K562 treated with DMSO at 1 percent for 4 hours (cell line): ENCODE measurements around the gene TOR1B. TPM values are rescaled to one million over a fixed set of nuclear protein-coding genes. Genes with fewer than 3 reads are reported as not detected.

Experiments used
- total RNA-seq: library from RNA; unstranded; fragments of 300-600 nt; gene quantifications from 2 replicates; pipeline ENCODE4 v1.2.3, GENCODE V29; 2022; ENCODE audit not compliant: insufficient read depth

The TOR1B gene, protein sequence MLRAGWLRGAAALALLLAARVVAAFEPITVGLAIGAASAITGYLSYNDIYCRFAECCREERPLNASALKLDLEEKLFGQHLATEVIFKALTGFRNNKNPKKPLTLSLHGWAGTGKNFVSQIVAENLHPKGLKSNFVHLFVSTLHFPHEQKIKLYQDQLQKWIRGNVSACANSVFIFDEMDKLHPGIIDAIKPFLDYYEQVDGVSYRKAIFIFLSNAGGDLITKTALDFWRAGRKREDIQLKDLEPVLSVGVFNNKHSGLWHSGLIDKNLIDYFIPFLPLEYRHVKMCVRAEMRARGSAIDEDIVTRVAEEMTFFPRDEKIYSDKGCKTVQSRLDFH
- total RNA-seq = 34.9 and 37.9 TPM in 2 replicates

DNA sequence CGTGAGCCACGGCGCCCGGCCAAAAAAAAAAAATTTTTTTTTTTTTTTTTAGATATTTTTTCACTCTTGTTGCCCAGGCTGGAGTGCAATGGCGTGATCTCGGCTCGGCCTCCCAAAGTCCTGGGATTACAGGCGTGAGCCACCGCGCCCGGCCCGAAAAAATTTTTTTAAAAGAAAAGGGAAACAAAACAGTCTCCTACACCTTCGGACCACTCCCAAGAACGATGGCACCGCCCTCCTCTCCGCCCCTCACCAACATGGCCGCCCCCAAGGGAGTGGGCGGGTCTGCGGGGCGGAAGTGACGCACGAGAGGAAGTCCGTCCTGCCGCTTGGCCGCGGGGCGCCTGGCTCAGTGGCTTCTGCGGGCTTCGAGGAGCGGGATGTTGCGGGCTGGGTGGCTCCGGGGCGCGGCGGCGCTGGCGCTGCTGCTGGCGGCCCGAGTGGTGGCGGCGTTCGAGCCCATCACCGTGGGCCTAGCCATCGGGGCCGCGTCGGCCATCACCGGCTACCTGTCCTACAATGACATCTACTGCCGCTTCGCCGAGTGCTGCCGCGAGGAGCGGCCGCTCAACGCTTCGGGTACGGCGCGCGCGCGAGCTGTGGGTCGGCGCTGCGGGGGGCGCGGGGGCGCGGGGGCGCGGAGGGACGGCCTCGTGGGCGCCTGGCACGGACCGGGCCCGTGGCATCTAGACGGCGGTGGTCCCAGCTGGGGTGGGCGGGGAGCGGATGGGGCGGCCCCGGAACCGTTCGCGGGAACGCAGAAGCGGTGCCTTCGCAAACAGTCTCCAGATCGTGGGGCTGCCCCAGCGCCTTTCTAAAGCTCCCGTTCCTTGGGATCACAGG, at the start of gene TOR1B:
TSS of gene TOR1B (plus strand) at position 352 of the 843 bp plus-strand sequence. CDS start at position 381, 29 bp downstream.

DNA sequence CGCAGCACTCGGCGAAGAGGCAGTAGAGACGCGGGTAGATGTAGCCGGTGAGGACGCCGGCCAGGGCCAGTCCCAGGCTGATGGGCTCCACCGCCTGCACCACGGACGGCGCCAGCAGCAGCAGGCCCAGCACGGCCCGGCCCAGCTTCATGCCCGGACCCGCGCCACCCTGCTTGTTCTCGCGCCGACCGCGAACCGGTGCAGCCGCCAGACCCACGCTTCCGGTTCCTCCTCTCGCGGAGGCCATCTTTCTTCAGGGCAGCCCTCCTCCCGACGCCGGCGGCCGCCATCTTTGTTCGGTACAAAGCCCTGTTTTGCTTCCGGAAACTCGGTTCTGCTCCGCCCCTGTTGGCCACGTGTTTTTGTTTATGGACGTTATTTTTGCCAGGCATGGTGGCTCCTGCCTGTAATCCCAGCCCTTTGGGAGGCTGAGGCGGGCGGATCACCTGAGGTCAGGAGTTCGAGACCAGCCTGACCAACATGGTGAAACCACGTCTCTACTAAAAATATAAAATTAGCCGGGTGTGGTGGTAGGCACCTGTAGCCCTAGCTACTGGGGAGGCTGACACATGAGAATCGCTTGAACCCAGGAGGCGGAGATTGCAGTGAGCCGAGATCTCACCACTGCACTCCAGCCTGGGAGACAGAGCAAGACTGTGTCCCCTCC, 21.1 kb downstream of the TOR1B start, which contains the start of gene TOR1A:
TSS of gene TOR1A (minus strand) at position 202 of the 667 bp plus-strand sequence. CDS start at position 151, 51 bp downstream.

DNA sequence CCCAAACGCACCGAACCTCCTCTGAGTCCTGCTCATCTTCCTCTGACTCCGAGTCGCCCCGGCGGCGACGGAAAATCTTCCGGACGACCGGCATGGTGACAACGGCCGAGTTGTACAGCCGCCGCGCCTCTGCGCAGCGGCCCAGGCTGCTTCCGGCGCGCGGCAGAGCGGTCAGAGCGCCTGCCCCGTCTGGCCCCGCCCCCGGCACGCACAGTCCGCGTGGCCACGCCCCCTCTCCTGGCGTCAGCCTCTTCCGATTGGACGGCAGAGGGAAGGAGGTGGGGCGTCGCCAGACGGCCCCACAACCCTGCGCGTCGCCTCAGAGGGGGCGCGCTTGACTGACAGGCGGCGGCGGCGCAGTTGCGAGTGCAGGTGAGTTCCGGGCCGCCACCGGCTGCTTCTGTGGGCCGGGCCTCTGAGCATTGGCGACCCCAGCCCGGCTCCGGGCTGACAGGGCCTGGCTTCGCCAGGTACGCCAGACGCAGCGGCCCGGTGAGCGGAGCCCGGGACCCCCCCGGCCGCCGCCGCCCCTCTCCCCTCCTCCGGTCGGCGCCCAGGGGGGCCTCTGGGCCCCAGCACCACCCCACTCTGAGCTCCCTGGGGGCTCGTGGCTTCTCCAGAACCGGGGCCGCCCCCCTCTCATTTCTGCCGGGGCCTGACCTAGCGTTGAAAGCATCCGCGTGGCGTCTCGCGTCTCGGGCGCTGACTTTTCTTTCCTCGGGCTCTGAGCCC, 32.3 kb downstream of the TOR1B start, which contains the start of the genes C9orf78 and USP20:
TSS of gene C9orf78 (minus strand) at position 148 of the 732 bp plus-strand sequence. CDS start at position 94, 54 bp downstream.
TSS of gene USP20 (plus strand) at position 331 of the 732 bp plus-strand sequence. CDS start 17,098 bp downstream, outside the sequence.

Other genes with a start within 250 kb of the TOR1B start
- not detected in 2 replicates for gene C9orf50, start 182.1 kb upstream of the TOR1B start, total RNA-seq
- gene NTMT1, start 177.0 kb upstream of the TOR1B start, total RNA-seq = 49.1 and 53.1 TPM in 2 replicates
- 17.1 and 19.8 TPM in 2 replicates for gene ASB6, start 161.0 kb upstream of the TOR1B start, total RNA-seq
- gene PRRX2, start 137.5 kb upstream of the TOR1B start, total RNA-seq = not detected in 2 replicates
- gene PTGES, start 50.1 kb upstream of the TOR1B start, total RNA-seq = not detected in 2 replicates
- gene TOR1A, start 21.0 kb downstream of the TOR1B start, total RNA-seq = 45.0 and 57.8 TPM in 2 replicates
- 91.3 and 92.2 TPM in 2 replicates for gene C9orf78, start 32.1 kb downstream of the TOR1B start, total RNA-seq
- gene USP20, start 32.3 kb downstream of the TOR1B start, total RNA-seq = 93.8 and 95.0 TPM in 2 replicates
- gene FNBP1, start 240.0 kb downstream of the TOR1B start, total RNA-seq = 11.8 and 12.9 TPM in 2 replicates